ENCODE data around the gene PSD2. TPM values are rescaled to one million over a fixed set of nuclear protein-coding genes. Genes with fewer than 3 reads are reported as not detected.
A peak's percentile ranks its signal among the peaks of the same experiment; 100 is the strongest.

The PSD2 gene
- total and polyA plus RNA-seq, 4 donors = 0.05 TPM; not detected in 3

- TF ChIP-seq, protein P1, sequence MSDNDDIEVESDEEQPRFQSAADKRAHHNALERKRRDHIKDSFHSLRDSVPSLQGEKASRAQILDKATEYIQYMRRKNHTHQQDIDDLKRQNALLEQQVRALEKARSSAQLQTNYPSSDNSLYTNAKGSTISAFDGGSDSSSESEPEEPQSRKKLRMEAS (IDR thresholded peaks at IDR 0.05) = no peak
- TF ChIP-seq, protein P2, sequence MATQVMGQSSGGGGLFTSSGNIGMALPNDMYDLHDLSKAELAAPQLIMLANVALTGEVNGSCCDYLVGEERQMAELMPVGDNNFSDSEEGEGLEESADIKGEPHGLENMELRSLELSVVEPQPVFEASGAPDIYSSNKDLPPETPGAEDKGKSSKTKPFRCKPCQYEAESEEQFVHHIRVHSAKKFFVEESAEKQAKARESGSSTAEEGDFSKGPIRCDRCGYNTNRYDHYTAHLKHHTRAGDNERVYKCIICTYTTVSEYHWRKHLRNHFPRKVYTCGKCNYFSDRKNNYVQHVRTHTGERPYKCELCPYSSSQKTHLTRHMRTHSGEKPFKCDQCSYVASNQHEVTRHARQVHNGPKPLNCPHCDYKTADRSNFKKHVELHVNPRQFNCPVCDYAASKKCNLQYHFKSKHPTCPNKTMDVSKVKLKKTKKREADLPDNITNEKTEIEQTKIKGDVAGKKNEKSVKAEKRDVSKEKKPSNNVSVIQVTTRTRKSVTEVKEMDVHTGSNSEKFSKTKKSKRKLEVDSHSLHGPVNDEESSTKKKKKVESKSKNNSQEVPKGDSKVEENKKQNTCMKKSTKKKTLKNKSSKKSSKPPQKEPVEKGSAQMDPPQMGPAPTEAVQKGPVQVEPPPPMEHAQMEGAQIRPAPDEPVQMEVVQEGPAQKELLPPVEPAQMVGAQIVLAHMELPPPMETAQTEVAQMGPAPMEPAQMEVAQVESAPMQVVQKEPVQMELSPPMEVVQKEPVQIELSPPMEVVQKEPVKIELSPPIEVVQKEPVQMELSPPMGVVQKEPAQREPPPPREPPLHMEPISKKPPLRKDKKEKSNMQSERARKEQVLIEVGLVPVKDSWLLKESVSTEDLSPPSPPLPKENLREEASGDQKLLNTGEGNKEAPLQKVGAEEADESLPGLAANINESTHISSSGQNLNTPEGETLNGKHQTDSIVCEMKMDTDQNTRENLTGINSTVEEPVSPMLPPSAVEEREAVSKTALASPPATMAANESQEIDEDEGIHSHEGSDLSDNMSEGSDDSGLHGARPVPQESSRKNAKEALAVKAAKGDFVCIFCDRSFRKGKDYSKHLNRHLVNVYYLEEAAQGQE (IDR thresholded peaks at IDR 0.05) = peak; percentile 96
- no peaks in the 10 kb centered on the region for H3K36me3 ChIP-seq (ENCODE audit: control insufficient read depth in 4 of 4, insufficient read depth in 3 of 4, low read depth in 1 of 4, low read length in 3 of 4)
- no peaks in the 10 kb centered on the region for H3K27me3 ChIP-seq (ENCODE audit: control insufficient read depth in 4 of 4, insufficient read depth in 4 of 4, low read length in 3 of 4)
- H3K9ac ChIP-seq (ENCODE audit: low read depth in 1 of 2, low read length in 2 of 2) = no peak overlapping the region
- no peaks in the 10 kb centered on the region for H3K4me1 ChIP-seq (ENCODE audit: control insufficient read depth in 4 of 4, insufficient read depth in 4 of 4, low read length in 3 of 4)
- no peak overlapping the region for H3K27ac ChIP-seq (ENCODE audit: low read depth in 1 of 2, low read length in 2 of 2)
- H3K9me3 ChIP-seq (ENCODE audit: control insufficient read depth in 4 of 4, low read length in 3 of 4) = no peaks in the 10 kb centered on the region
- H3K4me3 ChIP-seq (ENCODE audit: low read depth in 1 of 3, low read length in 3 of 3) = no peak overlapping the region
- DNase-seq (ENCODE audit: low spot score) = peak; percentile 57
- WGBS = 48% methylated on average over 19 of the region's 19 CpGs
Observed at GRCh38 chr5:139808481-139809330, 13.1 kb downstream of the PSD2 start.

- H3K4me3 ChIP-seq (ENCODE audit: low read depth in 1 of 3, low read length in 3 of 3) = no peak overlapping the region
- no peaks in the 10 kb centered on the region for H3K36me3 ChIP-seq (ENCODE audit: control insufficient read depth in 4 of 4, insufficient read depth in 3 of 4, low read depth in 1 of 4, low read length in 3 of 4)
- WGBS = 92% methylated on average over 11 of the region's 11 CpGs
- no peak for DNase-seq (ENCODE audit: low spot score)
- no peak overlapping the region for H3K9ac ChIP-seq (ENCODE audit: low read depth in 1 of 2, low read length in 2 of 2)
- TF ChIP-seq JUND (IDR thresholded peaks at IDR 0.05) (no peak), NR2F2 (IDR thresholded peaks at IDR 0.05) (no peak), HNF4G (IDR thresholded peaks at IDR 0.05) (no peak), RAD21 (IDR thresholded peaks at IDR 0.05) (no peak), TAF1 (conservative IDR thresholded peaks at IDR 0.05) (no peak), EGR1 (IDR thresholded peaks at IDR 0.05; ENCODE audit: low read depth in 2 of 2) (no peak)
- no peaks in the 10 kb centered on the region for H3K4me1 ChIP-seq (ENCODE audit: control insufficient read depth in 4 of 4, insufficient read depth in 4 of 4, low read length in 3 of 4)
- H3K27ac ChIP-seq (ENCODE audit: low read depth in 1 of 2, low read length in 2 of 2) = no peak overlapping the region
- H3K27me3 ChIP-seq (ENCODE audit: control insufficient read depth in 4 of 4, insufficient read depth in 4 of 4, low read length in 3 of 4) = no peaks in the 10 kb centered on the region
- no peaks in the 10 kb centered on the region for H3K9me3 ChIP-seq (ENCODE audit: control insufficient read depth in 4 of 4, low read length in 3 of 4)
Observed at GRCh38 chr5:139809331-139809810, 13.8 kb downstream of the PSD2 start.

DNA sequence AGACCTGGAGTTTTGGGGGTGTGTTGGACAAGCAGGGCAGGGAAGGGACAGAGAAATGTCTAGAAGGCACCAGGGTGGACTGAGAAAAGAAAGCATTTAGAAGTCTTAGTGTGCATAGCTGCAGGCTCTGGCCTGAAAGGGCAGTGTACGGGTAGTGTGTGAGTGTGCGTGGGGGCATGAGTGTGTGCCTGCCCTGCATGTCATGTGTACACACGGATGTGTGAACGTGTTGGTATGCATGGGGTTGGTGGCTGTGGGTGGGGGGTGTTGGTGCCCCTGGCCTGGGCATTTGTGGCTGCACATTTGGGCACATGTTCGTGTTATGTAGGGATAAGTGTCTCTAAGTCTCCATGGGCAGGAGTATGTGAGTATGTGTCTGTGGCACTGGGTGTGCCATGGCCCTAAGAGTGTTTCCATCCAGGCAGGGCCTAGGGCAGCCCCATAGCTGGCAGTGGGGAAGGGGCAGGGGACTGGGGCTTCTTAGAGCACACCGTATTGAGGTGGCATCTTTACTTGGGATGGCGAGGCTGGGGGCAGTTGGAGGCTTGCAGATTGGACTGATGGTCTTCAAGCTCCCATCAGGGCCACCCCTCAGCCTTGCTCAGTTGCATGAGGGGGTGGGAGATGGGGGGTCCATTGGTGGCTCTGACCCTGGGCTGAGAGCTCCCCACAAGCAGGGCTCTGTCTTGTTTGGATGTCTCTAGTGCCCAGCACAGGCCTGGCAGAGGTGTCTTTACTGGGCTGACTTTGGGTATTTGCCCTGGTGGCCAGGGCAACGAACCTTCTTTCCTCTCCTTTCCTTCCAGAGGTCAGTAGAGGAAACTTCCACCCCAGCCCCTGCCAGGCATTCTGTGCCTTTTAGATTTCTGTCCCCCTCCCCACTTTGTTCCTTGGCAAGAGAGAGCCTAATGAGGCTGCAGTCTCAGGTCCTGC is 15.0 kb downstream of the PSD2 start:
- Histone ChIP-seq H3K36me3 (ENCODE audit: control insufficient read depth in 4 of 4, insufficient read depth in 3 of 4, low read depth in 1 of 4, low read length in 3 of 4) (no peaks in the 10 kb centered on the region), H3K27me3 (ENCODE audit: control insufficient read depth in 4 of 4, insufficient read depth in 4 of 4, low read length in 3 of 4) (no peaks in the 10 kb centered on the region), H3K4me3 (ENCODE audit: low read depth in 1 of 3, low read length in 3 of 3) (no peak overlapping the region), H3K9me3 (ENCODE audit: control insufficient read depth in 4 of 4, low read length in 3 of 4) (no peaks in the 10 kb centered on the region), H3K4me1 (ENCODE audit: control insufficient read depth in 4 of 4, insufficient read depth in 4 of 4, low read length in 3 of 4) (no peaks in the 10 kb centered on the region), H3K27ac (ENCODE audit: low read depth in 1 of 2, low read length in 2 of 2) (no peak overlapping the region), H3K9ac (ENCODE audit: low read depth in 1 of 2, low read length in 2 of 2) (no peak overlapping the region)
- DNase-seq (ENCODE audit: low spot score) = no peak
- 86% methylated on average over 8 of the region's 8 CpGs for WGBS
- TF ChIP-seq TAF1 (conservative IDR thresholded peaks at IDR 0.05) (no peak), FOXA1 (IDR thresholded peaks at IDR 0.05) (no peak), SP1 (IDR thresholded peaks at IDR 0.05) (no peak), EGR1 (IDR thresholded peaks at IDR 0.05; ENCODE audit: low read depth in 2 of 2) (no peak), RXRA (IDR thresholded peaks at IDR 0.05) (no peak), FOXA2 (IDR thresholded peaks at IDR 0.05) (no peak), NR2F2 (IDR thresholded peaks at IDR 0.05) (no peak), JUND (IDR thresholded peaks at IDR 0.05) (no peak)
- TF ChIP-seq, protein P1 (IDR thresholded peaks at IDR 0.05) = no peak
- TF ChIP-seq, protein P3, sequence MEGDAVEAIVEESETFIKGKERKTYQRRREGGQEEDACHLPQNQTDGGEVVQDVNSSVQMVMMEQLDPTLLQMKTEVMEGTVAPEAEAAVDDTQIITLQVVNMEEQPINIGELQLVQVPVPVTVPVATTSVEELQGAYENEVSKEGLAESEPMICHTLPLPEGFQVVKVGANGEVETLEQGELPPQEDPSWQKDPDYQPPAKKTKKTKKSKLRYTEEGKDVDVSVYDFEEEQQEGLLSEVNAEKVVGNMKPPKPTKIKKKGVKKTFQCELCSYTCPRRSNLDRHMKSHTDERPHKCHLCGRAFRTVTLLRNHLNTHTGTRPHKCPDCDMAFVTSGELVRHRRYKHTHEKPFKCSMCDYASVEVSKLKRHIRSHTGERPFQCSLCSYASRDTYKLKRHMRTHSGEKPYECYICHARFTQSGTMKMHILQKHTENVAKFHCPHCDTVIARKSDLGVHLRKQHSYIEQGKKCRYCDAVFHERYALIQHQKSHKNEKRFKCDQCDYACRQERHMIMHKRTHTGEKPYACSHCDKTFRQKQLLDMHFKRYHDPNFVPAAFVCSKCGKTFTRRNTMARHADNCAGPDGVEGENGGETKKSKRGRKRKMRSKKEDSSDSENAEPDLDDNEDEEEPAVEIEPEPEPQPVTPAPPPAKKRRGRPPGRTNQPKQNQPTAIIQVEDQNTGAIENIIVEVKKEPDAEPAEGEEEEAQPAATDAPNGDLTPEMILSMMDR (IDR thresholded peaks at IDR 0.05; ENCODE audit: low read depth, low read length, missing input control) = no peak
- TF ChIP-seq, protein P4, sequence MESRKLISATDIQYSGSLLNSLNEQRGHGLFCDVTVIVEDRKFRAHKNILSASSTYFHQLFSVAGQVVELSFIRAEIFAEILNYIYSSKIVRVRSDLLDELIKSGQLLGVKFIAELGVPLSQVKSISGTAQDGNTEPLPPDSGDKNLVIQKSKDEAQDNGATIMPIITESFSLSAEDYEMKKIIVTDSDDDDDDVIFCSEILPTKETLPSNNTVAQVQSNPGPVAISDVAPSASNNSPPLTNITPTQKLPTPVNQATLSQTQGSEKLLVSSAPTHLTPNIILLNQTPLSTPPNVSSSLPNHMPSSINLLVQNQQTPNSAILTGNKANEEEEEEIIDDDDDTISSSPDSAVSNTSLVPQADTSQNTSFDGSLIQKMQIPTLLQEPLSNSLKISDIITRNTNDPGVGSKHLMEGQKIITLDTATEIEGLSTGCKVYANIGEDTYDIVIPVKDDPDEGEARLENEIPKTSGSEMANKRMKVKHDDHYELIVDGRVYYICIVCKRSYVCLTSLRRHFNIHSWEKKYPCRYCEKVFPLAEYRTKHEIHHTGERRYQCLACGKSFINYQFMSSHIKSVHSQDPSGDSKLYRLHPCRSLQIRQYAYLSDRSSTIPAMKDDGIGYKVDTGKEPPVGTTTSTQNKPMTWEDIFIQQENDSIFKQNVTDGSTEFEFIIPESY (IDR thresholded peaks at IDR 0.05) = no peak
